Smooth muscle cell (in vitro differentiated cells): Measurements from ENCODE around the gene CTNNBL1. TPM values are rescaled to one million over a fixed set of nuclear protein-coding genes. Genes with fewer than 3 reads are reported as not detected.

ENCODE experiments used
- DNase-seq: peaks from one replicate; lab custom pipeline; 2025; ENCODE audit not compliant: unreplicated experiment; lab: John Stamatoyannopoulos, UW
- H2AFZ ChIP-seq: fragments of 200-600 bp; sonication (generic); 2 replicates; pipeline ENCODE4 v1.6.0; 2016; ENCODE audit warnings: antibody characterized with exemption, low read depth, mild to moderate bottlenecking
- H3F3A ChIP-seq: fragments of 200-600 bp; sonication (generic); 2 replicates; pipeline ENCODE4 v1.6.0; 2017; ENCODE audit warnings: antibody characterized with exemption, low read depth
- H3K27ac ChIP-seq: fragments of 200-600 bp; sonication (generic); 2 replicates; pipeline ENCODE4 v1.5.1; 2016; ENCODE audit warnings: low read depth, mild to moderate bottlenecking
- H3K27me3 ChIP-seq: fragments of 200-600 bp; sonication (generic); 2 replicates; pipeline ENCODE4 v1.6.1; 2016; ENCODE audit warnings: low read depth, mild to moderate bottlenecking
- H3K36me3 ChIP-seq: fragments of 200-600 bp; sonication (generic); 2 replicates; pipeline ENCODE4 v1.5.1; 2016; ENCODE audit warnings: low read depth
- H3K4me1 ChIP-seq: fragments of 200-600 bp; sonication (generic); 2 replicates; pipeline ENCODE4 v1.5.1; 2016; ENCODE audit warnings: low read depth
- H3K4me2 ChIP-seq: fragments of 200-600 bp; sonication (generic); 2 replicates; pipeline ENCODE4 v1.6.0; 2016; ENCODE audit warnings: mild to moderate bottlenecking
- H3K4me3 ChIP-seq: fragments of 200-600 bp; sonication (generic); 2 replicates; pipeline ENCODE4 v1.5.1; 2016; ENCODE audit warnings: mild to moderate bottlenecking
- H3K79me2 ChIP-seq: fragments of 200-600 bp; sonication (generic); 2 replicates; pipeline ENCODE4 v1.6.0; 2016; ENCODE audit warnings: low read depth, mild to moderate bottlenecking
- H3K9ac ChIP-seq: fragments of 200-600 bp; sonication (generic); 2 replicates; pipeline ENCODE4 v1.6.0; 2016; ENCODE audit warnings: low read depth
- H3K9me3 ChIP-seq: fragments of 200-600 bp; sonication (generic); replicated peaks from 2 replicates; pipeline ENCODE4 v1.5.1; 2016; ENCODE audit warnings: low read depth
- H4K20me1 ChIP-seq: fragments of 200-600 bp; sonication (generic); 2 replicates; pipeline ENCODE4 v1.6.0; 2016; ENCODE audit warnings: low read depth
- WGBS: methylation state at CpG from one replicate; pipeline ENCODE4 v1.1.7; 2016; ENCODE audit warnings: low lambda C conversion rate; 5-methylcytosine and 5-hydroxymethylcytosine counted together
- polyA plus RNA-seq: library from polyadenylated mRNA; unstranded; fragments of >200 nt; fragmentation: Nextera tagmentation; extraction: Ambion mirVana; gene quantifications from 2 replicates; pipeline ENCODE4 v1.2.1, GENCODE V29; 2016
- total RNA-seq: library from RNA; depleted of rRNA; stranded (reverse); fragments of >200 nt; gene quantifications from 2 replicates; pipeline ENCODE4 v1.2.3, GENCODE V29; 2014
- TF ChIP-seq, protein P1 (sequence below): fragments of 200-600 bp; sonication (generic); IDR thresholded peaks from 2 replicates; pipeline ENCODE4 v1.5.1; 2017; ENCODE audit warnings: borderline replicate concordance, mild to moderate bottlenecking, antibody characterized with exemption; ENCODE audit not compliant: insufficient read depth, poor library complexity, severe bottlenecking

CTNNBL1 gene
- total and polyA plus RNA-seq, 2 experiments from 2014 or later = 33.3 to 63.6 TPM

DNA sequence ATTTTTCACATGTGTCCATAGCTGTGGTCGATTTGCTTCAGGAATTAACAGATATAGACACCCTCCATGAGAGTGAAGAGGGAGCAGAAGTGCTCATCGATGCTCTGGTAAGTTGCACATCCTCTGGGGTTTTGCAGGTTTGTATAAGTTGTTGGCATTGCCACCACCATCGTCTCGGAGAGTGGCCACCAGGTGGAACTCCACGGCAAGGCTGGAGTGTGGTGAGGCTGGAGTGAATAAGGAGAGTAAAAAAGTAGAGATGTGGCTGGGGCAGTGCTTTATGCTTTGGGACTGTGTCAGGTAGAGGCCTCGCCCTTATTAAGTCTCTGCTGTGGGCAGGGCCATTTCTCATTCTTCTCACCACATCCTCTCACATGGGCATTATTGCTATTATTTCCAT lies 63.7 kb downstream of the CTNNBL1 start:
- Histone ChIP-seq H3K4me2 (no peak overlapping the region), H3F3A (no peaks in the 10 kb centered on the region), H3K9me3 (no peaks in the 10 kb centered on the region), H3K9ac (no peak overlapping the region), H2AFZ (no peak overlapping the region), H3K79me2 (no peaks in the 10 kb centered on the region), H3K36me3 (no peaks in the 10 kb centered on the region), H3K4me3 (no peak overlapping the region), H3K4me1 (peaks cover 12% of the 10 kb centered on the region), H3K27ac (no peak overlapping the region), H3K27me3 (no peaks in the 10 kb centered on the region), H4K20me1 (peaks cover 5% of the 10 kb centered on the region)
- WGBS = 87% methylated on average over 6 of the region's 6 CpGs
- DNase-seq = no peak
- TF ChIP-seq, protein P1, sequence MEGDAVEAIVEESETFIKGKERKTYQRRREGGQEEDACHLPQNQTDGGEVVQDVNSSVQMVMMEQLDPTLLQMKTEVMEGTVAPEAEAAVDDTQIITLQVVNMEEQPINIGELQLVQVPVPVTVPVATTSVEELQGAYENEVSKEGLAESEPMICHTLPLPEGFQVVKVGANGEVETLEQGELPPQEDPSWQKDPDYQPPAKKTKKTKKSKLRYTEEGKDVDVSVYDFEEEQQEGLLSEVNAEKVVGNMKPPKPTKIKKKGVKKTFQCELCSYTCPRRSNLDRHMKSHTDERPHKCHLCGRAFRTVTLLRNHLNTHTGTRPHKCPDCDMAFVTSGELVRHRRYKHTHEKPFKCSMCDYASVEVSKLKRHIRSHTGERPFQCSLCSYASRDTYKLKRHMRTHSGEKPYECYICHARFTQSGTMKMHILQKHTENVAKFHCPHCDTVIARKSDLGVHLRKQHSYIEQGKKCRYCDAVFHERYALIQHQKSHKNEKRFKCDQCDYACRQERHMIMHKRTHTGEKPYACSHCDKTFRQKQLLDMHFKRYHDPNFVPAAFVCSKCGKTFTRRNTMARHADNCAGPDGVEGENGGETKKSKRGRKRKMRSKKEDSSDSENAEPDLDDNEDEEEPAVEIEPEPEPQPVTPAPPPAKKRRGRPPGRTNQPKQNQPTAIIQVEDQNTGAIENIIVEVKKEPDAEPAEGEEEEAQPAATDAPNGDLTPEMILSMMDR = no peak

DNA sequence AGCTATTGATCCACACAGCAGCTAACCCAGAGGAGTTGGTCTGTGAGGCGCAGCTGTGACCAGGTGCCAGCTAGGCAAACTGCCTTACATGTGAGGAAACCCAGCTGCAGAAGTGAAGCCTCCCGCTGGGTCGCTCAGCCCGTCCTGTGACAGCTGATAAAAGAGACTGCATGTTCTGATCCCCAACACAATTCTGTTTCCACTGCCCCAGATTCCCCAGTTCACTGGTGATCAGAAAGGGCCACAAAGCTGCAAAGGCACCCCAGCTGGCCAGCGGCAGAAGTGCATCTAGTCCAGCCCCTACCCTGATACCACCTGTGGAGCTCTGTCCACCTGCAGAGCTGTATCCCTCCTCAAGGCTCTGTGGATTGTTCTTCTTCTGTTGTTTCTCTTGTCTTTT lies 64.5 kb downstream of the CTNNBL1 start:
- no peaks in the 10 kb centered on the region for H3K9me3 ChIP-seq
- peaks cover 8% of the 10 kb centered on the region for H4K20me1 ChIP-seq
- TF ChIP-seq, protein P1 = no peak
- H3K36me3 ChIP-seq = no peaks in the 10 kb centered on the region
- 80% methylated on average over 5 of the region's 5 CpGs for WGBS
- H3K79me2 ChIP-seq = no peaks in the 10 kb centered on the region
- no peaks in the 10 kb centered on the region for H3K27me3 ChIP-seq
- H3K27ac ChIP-seq = no peak overlapping the region
- no peaks in the 10 kb centered on the region for H3F3A ChIP-seq
- no peak overlapping the region for H3K4me3 ChIP-seq
- peaks cover 12% of the 10 kb centered on the region for H3K4me1 ChIP-seq
- H2AFZ ChIP-seq = no peak overlapping the region
- H3K4me2 ChIP-seq = no peak overlapping the region
- no peak overlapping the region for H3K9ac ChIP-seq
- no peak for DNase-seq

DNA sequence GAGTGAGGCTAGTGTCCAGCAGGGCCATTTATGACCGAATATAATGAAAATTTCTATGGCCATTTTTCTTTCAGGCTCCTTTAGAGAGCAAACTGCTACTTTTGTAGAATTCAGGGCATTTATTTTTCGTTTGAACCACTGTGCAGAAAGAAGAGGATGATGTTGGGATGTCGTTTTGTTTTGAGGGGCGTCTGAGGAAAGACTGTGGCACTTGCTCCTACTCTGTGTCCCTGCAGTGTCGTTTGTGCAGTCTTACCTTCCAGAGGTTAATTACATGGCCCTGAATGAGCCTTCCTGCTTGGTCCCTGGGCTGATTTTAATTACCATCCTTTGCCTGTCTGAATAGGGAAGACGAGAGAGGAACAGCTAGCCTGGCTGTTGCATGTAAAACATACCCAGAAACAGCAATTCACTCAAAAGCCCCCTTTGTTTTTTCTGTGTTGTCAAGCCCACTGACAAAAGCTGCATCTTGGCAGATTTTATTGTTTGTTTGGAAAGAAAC lies 65.3 kb downstream of the CTNNBL1 start:
- H3K79me2 ChIP-seq = no peaks in the 10 kb centered on the region
- H3K4me1 ChIP-seq = peaks cover 12% of the 10 kb centered on the region
- no peaks in the 10 kb centered on the region for H3K9me3 ChIP-seq
- 82% methylated on average over 6 of the region's 6 CpGs for WGBS
- H2AFZ ChIP-seq = no peak overlapping the region
- H3K27ac ChIP-seq = no peak overlapping the region
- no peak overlapping the region for H3K4me2 ChIP-seq
- TF ChIP-seq, protein P1 = no peak
- no peaks in the 10 kb centered on the region for H3K36me3 ChIP-seq
- no peak for DNase-seq
- no peaks in the 10 kb centered on the region for H3F3A ChIP-seq
- no peak overlapping the region for H3K9ac ChIP-seq
- peaks cover 15% of the 10 kb centered on the region for H4K20me1 ChIP-seq
- H3K27me3 ChIP-seq = no peaks in the 10 kb centered on the region
- no peak overlapping the region for H3K4me3 ChIP-seq

DNA sequence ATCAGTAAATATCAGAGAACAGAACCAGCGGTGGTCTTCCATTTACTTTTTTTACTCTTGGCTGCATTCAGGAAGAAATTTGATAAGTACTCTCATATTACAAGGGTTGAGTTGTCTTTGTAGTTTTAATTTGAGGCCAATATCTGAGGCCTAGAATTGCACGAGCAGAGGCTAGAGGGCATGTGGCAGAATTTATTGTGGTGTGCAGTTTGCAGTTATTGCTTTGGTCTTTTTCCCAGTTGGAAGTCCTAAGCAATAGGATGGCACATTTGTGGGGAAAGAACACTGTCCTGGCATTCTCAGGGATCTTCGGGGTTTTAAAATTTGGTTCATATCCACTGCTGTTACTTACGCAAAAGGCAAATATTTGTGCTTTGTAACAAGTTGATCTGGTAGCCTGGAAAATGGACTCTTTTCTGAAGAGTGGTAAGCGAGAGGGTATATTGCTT lies 66.0 kb downstream of the CTNNBL1 start:
- Histone ChIP-seq H3K36me3 (no peaks in the 10 kb centered on the region), H2AFZ (no peak overlapping the region), H3K4me1 (peaks cover 12% of the 10 kb centered on the region), H3K27me3 (no peaks in the 10 kb centered on the region), H3K4me3 (no peak overlapping the region), H3K9ac (no peak overlapping the region), H4K20me1 (peaks cover 21% of the 10 kb centered on the region), H3F3A (no peaks in the 10 kb centered on the region), H3K79me2 (no peaks in the 10 kb centered on the region), H3K9me3 (no peaks in the 10 kb centered on the region), H3K27ac (no peak overlapping the region), H3K4me2 (no peak overlapping the region)
- DNase-seq = no peak
- TF ChIP-seq, protein P1 = no peak
- WGBS = 96% methylated on average over 5 of the region's 5 CpGs
